ENCODE results near the gene DIP2C.
"Not testable (repeated sequence)": the region's sequence is repeated elsewhere in the genome, so short reads cannot be mapped to it uniquely, and the experiment has no call there.

GRCh38 chr10:632155-632806 lies 57.2 kb downstream of the DIP2C start:
- TF ChIP-seq, protein P1, sequence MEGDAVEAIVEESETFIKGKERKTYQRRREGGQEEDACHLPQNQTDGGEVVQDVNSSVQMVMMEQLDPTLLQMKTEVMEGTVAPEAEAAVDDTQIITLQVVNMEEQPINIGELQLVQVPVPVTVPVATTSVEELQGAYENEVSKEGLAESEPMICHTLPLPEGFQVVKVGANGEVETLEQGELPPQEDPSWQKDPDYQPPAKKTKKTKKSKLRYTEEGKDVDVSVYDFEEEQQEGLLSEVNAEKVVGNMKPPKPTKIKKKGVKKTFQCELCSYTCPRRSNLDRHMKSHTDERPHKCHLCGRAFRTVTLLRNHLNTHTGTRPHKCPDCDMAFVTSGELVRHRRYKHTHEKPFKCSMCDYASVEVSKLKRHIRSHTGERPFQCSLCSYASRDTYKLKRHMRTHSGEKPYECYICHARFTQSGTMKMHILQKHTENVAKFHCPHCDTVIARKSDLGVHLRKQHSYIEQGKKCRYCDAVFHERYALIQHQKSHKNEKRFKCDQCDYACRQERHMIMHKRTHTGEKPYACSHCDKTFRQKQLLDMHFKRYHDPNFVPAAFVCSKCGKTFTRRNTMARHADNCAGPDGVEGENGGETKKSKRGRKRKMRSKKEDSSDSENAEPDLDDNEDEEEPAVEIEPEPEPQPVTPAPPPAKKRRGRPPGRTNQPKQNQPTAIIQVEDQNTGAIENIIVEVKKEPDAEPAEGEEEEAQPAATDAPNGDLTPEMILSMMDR (IDR thresholded peaks at IDR 0.05): not testable (repeated sequence)
- not testable (repeated sequence) for TF ChIP-seq POLR2A (IDR thresholded peaks at IDR 0.05)
